Suppressor macrophage treated with lipopolysaccharide for 1 hour (primary cell): Measurements from ENCODE around the gene GALNT16.

ENCODE experiments used
- DNase-seq, 3 donors: peaks; one replicate each; pipeline ENCODE4 v3.0.0-alpha.2; 2020 to 2022

Gene GALNT16

DNA sequence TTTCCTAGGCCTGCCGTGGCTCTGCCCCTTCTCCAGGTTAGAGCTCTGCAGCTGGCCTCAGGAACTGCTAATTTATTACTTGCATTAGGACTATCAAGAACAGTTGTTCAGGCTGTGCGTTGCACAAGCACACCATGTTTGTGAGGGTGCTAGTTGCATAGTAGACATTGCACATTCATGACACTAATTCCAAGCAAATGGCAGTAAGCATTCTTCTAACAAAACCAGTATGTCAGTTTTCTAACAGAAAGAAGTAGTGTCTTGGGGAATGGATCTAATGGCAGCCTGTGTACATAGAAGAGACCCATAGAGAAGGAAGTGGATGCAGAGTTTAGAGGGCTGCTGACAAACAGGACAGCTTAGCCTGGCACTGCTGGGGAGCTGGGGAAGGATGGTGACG, 84.2 kb downstream of the GALNT16 start:
- no peak for DNase-seq

DNA sequence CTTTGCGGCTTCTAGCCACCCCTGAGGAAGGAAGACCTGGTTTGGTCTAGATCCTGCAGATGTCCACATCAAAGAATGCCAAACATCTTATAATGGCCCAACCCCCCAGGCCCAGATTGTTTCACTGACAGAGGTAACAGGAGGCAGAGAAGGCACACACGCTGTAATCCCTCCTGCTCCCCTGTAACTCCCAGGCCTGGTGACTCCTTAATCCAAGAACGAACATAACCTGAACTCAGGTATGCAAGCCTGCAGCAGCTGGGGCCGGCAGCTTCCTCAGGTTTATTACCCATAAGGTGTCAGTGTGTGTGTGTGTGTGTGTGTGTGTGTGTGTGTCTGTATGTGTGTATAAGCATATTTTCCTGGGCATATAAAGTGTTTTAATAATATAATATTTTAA, 85.4 kb downstream of the GALNT16 start:
- no peak for DNase-seq

DNA sequence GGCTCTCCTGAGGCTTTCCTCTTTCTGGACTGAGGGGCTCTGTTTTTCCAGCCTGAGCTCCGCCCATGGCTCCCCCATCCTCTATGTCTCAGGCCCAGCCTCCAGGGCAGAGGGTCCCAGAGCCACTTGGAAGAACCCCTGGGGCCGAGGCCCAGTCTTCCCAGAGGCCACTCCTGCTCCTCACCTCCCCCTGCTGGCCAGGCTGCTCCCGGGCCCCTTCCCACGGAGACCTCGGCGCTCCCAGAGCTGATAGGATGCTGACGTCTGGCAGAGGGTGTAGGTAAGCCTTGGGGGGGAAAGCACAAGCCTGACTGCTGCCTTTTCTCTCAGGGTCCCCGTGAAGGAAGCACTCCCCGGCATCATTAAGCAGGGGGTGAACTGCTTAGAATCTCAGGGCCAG, 86.8 kb downstream of the GALNT16 start:
- peak; percentile 22 to 68 (median 43) for DNase-seq

DNA sequence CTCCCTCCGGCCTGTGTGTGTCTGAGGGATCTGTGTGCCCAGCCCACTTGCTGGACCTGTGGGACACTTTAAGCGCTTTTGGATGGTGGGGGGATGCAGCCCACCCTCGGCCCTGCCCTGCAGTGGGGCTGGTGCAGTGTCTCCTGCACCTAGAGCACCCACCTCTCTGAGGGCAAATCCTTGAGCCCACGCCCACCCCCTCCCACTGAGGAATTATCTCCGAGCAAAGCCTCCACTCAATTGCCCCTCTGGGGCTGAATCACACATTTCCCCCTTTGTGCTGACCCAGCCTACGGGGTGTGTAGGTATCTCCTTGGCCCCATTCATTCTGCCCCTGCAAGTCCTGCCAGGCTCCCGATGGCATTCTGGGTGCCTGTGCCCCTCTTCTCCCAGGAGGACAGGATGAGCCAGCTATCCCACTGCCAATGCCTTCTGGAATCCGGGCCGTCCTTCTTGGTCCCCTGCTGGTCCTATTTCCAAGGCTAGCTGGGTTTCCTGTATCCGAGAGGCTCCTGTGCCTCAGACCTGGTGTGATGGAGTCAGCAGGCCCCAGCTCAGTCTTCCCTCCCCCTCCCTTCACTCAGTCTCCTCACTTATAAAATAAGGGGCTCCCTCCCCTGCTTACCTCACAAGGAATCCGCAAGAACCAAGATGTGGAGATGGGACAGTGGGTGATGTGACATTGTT, 89.3 kb downstream of the GALNT16 start:
- DNase-seq, result no peak

DNA sequence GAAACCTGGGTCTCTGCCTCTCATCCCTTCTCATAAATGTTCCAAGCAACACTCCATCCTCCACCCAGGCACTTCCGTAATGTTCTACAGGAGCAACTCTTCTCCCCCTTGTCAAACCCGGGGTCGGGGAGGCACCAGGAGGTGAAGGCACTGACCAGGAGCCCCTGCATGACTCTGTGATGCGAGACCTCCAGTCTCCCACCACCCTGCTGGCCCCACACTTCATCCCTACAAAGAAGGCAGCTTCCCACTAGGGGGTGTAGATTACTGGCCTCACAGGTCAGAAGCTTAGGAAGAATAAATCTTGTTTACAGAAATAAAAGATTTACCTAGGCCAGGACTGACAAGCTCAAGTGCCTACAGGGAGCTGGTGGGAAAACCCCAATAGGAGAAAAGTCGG, 90.9 kb downstream of the GALNT16 start:
- DNase-seq, result no peak

DNA sequence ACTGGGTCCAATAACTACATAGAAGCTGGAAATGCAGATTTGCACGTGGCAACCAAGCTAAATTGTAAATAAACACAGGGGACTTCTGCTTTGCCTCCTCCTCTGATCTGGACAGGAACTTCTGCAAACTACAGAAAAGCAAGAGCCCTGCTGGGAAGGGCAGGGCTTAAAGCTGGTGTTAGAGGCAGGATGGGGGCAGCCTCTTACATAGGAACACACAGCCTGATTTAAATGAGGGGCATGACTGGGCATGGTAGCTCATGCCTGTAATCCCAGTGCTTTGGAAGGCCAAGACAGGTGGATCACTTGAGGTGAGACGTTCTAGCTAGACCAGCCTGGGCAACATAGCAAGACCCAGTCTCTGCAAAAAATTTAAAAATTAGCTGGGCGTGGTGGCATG, 91.4 kb downstream of the GALNT16 start:
- peak; percentile 29 to 35 (median 31) for DNase-seq

DNA sequence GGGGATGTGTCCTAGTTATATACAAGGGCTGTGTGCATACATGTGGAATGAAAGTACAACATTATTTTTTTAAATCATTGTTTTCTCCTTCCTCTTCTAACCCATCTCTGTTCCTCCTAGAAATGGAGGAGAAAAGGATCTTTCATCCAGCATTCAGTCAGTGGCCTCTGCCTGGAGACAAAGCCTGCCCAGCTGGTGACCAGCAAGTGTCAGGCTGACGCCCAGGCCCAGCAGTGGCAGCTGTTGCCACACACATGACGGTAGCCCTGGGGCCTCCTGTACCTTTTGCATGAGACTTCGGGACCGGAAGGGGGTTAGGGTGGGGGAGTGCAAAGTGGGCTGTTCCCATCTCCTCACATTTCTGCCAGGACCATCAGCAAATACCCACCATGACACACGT, 92.0 kb downstream of the GALNT16 start:
- no peak for DNase-seq

DNA sequence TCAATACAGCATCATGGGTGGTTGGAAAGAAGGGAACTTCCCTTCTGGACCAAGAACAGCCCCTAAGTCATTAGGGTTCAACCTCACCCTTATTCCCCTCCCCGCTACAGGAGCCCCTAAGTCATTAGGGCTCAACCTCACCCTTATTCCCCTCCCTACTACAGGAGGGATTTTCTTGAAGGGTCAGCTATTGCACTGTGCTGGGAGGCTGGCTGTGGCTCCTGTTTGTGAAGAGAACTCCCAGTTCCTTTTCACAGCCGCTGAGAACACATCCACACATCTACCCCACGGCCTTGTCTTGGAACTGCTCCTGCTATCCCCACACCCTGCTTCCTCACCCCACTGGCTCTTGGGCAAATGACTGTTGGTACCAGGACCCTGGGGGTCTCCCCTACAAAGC, 93.2 kb downstream of the GALNT16 start:
- no peak for DNase-seq

DNA sequence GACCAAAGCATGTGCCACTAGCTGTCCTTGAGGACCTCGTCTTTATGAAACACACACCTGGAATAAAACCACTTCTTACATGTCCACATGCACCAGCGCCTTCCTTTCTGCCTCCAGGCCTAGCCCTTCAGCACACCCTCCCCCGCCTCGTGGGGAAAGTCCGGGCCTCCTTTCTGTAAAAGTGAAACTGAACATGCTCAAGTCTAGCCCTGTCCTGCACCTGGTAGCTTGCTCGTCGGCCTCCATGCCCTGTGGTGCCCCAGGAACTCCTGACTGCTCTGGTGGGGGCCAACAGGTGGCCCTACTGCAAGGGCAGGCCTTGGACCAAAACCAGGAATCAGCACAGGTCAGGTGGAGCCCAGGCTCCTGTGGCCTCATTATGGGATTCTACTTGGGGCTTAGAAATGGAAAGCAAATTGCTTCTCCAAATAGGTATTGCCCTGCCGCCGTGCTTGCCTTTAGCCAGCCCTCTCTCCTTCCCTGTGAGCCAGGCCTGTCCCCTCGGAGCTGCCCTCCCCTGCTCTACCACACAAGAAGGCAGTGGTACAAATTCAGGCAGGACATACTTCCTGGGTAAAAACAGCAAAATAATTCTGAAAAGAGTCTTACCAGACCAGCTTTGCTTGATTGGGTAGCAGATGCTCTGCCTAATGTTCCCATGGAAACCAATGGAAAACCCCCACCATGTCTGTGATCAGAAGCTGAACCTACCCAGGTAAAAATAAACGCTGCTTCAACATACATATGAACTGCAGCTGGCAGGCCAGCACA, 94.6 kb downstream of the GALNT16 start:
- DNase-seq, result peak; percentile 15 to 53 (median 21)

DNA sequence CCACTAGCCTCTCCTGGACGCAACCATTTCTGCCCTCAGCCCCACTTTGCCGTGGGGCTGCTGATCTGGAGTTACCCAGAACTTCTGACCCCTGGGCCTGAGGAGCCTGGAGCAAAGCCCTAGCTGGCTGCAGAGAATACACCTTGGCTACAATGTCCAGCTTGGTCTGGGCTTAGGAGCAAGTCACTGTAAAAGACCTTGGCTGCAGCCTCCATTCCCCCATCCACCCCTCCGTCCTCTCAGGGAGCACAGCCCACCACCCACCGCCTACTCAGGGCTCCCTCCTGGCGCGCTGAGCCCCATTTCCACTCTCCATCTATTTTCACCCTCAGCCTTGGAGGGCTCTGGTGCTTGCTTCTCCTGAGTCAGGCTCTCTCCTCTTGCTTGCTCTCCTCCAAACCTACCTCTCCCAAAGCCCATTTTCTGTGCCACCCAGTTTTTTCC, 95.2 kb downstream of the GALNT16 start:
- no peak for DNase-seq

DNA sequence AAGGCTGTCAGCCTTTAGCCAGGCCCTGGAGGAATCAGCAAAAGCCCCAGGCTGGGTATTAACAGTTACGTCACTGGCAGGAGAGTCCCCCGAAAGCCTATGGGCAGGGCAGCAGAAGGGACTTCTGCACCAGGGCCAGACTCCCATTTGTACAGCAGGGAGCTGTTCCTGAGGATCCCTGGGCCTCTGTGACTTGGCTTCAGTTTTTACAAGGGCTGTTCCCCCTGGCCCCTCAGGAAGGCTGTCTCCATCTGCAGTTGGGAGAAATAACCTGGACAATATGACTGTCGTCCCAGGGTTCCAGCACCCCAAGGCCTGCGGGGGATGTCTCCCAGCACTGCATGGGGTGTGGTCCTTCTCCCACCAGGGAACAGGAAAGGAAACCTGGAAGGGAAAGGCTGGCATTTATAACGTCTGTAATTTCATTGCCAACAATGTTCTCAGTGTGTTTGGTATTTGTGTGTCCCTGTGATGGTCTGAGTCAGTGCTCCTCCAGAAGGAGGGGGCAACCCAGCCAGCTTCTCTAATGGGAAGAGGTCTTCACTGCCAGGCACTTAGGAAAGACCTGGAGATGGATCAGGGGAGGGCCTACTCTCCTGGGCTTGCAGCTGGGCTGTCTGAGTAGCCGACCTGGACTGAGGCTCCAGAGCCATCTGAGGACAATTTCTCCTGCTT, 95.8 kb downstream of the GALNT16 start:
- DNase-seq, result peak in 1 of 3 donors; percentile 12

DNA sequence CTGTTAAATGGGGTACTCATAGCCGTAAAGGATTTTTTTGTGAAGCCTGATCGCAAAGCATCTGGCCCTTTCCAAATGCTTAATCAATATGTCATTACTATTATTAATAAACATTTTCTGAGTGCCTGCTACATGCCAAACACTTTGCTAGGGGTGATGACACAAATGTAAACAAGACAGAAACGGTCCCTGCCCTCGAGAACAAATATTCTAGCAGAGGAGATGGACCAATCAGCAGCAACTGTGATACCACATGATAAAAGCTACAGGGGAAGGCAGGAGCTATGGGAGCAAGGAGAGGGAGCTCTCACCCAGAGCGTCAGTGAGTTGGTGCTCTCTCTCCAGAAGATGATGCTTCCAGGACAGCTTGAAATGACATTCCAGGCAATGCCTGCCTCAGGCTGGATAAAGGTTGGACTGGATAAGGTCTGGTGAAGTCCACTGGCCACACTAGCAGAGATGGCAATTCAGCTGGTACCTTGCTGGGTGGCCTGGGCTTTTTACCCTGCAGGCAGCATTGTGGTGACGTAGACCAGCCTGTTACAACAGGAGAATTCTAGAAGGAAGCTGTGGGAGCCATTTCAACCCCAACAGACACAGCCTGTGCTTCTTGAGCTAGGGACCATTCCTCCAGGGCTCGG, 97.1 kb downstream of the GALNT16 start:
- DNase-seq, result no peak

DNA sequence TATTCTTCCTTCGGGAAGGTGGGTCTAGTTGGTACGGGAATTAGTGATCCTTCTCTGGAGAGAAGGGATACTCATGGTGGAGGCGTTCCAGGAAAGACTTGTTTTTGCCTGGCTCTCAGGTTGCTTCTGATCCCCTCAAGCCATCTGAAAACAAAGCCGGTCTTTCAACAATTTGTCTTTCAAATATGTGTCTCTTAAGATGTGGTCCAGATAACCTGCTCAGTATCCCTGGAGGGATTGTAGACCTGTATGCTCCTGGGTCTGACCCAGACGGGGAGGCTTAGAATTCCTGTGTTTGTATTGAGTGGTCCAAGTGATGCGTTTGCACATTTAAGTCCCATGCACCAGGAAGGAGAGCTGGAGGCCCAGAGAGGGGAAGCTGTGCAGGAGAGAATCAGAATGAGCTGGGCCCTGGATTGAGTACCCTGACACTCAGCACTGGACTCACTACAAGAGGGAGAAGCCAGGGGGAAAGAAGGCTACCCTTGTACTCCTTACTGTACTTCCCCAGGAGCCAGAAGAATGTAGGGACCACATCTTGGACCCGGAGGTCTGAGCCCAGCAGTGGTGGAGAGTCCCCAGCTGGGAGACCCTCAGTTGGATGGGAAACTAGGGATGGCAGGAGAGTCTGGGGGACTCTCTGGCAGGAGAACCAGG, 97.7 kb downstream of the GALNT16 start:
- DNase-seq, result no peak

DNA sequence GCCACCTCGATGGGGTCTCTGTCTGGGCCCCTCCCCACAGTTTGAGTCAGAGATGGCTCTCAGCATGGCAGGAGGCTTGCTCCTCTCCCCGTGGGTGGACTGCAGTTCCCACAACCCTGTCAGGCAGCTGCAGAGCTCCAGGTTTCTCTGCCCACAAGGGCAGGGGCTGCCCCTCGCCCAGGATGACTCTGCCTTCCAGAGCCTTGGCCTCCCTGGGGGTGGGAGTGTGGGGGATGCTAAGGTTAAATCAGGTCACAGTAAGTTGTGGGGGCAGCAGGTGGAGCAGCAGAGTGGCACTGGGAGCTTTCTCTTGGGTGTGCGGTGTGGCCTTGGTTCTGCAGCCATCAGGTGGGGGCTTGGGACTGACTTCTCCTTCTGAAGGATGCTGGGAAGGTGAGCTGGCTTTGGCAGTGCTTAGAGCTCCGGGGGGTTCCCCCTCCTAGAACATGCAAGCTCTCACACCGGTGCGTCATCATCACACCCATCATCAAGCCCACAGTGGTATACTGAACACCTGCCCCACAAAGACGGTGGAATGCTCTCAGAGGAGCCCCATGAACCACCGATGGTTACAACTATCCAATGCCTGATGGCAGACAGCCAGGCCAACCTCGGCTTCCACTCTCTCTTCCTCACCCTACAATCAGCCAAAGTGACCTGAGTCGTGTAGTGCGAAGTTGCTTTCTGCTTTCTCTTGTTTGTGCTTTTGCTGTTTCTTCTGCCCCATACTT, 98.4 kb downstream of the GALNT16 start:
- no peak for DNase-seq

DNA sequence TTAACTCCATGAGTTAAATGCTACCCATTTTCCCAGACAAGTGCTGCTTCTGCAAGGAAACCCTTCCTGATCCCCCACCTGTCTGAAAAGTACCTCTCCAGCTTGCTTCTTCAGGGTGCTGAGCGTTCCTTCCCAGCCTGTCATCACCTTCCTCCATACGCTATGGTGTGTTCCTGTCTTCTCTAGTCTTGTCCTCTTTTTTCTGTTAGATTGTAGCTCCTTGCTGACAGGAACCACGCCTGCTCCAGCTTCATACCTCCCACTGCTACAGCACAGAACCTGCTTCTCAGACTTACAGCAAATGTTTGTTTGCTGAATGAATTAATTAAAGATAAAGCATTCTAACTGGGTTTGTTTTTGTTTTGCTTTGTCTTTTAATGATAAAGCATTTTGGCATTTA, 99.0 kb downstream of the GALNT16 start:
- DNase-seq, result no peak

DNA sequence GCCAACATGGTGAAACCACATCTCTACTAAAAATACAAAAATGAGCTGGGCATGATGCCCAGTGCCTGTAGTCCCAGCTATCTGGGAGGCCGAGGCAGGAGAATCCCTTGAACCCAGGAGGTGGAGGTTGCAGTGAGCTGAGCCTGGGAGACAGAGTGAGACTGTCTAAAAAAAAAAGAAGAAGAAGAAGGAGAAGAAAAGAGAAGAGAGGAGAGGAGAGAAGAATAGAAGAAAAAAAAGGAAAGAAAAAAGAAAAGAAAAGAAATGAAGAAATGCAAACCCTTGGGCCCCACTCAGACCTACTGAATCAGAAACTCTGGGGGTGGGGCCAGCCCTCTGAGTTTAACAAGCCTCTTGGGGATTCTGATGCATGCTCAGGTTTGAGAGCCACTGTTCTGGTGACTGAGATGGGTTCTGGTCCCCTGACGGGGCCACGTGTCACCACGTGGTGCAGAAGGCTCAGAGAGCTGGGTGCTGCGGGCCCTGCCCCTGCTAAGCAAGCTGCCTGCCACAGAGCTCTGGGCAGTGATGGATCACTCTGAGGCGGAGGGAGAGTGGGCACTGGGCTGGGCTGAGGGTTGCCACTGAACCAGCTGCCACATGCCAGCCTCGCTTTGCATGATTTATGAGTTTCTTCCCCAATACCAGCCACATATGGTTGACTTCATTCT, 100.6 kb downstream of the GALNT16 start:
- DNase-seq, result no peak

DNA sequence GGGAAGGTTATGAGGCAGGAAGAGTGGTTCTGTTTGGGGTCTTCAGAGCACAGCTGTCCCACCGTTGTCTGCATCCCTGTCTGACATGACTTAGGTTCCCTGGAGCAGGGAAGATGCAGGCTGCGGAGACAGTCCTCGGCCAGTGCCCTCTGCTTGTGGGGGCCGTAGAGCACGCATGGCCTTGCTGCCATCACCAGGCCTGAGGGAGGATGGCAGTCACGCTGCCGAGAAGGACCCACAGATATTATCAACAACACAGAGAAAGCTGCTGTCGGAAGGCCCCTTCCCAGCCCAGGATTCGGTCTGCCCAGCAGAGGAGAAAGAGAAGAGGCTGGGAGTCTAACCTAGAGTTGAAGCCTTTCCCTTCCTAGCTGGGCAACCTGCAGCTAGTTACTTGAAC, 103.1 kb downstream of the GALNT16 start:
- DNase-seq, result no peak

DNA sequence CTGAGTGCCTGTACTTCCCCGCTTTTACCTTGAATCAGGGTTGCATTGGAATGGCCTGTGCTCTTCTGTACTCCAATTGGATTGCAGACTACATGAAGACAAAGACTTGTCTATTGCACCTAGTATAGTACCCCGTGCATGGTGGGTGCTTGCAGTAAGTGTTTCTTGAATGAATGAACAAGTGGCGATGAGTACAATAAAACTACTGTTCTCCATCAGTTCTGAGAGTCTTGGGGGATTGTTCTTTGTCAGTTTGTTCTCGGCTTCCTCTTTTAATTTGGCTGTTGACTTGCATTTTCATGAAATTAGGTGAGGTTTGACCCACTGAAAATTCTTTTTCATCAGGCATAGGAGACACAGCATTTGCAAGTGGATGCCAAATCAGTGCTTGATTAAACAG, 104.0 kb downstream of the GALNT16 start:
- no peak for DNase-seq

DNA sequence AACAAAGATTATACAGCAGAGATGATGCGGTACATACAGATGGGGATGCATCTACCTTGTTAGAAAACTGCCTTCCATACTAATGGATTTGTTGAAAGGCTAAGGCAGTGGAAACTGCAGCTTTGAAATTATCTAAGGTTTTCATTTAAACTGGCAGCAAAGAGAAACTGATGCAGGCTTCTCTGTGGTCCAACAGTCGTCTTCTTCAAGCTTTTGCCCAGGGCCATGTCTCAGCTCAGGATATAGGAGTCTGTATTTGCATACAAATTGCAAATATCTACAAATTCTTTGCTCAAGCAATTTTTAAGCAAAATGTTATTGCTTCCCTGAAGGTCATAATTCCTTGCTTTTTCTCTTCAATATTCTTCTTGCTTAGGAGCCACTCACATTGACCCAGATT, 104.4 kb downstream of the GALNT16 start:
- DNase-seq, result no peak

DNA sequence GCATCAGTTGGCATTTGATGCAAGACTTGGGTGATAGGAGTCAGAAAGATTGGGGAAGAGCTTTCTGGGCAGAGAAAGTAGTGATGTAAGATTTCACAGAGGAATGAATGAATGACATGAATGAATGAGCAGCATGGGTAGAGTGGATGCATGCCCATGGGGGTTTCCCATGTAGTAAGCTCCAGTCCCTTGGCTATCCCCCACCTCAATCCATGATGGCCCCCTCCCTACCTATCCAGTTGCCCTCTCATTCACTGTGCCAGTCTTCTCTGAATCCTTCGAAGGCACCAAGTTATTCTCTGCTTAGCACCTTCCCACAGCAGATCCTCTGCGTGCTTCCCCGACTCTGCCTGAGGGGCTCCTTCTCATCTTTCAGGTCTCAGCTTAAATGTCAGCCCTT, 106.1 kb downstream of the GALNT16 start:
- no peak for DNase-seq

DNA sequence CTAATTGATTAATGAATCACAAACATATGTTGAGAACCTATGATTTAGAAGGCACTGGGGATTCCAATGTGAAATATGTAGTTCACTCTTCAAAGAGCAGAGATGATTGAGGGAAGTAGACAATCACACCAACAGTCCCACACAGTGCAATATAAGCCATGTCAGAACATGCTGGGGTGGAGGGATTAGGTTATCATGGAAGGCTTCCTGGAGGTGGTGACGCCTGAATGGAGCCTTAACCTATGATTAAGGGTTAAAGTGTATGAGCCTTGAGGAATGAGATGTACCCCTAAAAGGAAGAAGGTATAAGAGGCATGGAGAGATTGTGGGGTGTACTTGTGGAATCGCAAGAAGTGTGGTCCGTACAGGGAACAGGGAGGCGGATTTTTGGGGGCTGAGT, 106.8 kb downstream of the GALNT16 start:
- DNase-seq, result no peak

DNA sequence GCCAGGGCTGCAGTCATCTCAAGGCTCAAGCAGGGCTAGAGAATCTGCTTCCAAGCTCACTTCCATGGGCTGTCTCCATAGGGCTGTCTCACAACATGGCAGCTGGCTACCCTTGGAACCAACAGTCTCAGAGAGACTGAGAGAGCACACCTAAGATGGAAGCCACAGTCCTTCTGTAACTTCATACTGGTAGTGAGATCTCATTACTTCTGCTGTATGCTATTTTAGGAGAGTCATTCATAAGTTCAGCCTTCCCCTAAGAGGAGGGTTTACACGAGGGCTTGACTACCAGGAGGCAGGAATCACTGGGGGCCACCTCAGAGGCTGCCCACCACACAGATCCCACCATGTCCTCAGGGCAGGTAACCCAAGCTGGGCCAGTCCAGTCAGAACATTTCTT, 108.4 kb downstream of the GALNT16 start:
- no peak for DNase-seq
